Stimulated activated CD4-positive, alpha-beta T cell treated with anti-CD3 and anti-CD28 coated beads, Interleukin-1b, Interleukin-23, amount 100 ng/mL, for 24 hours (primary cell): ENCODE measurements around the gene FZD2.
"Not testable (repeated sequence)": the region's sequence is repeated elsewhere in the genome, so short reads cannot be mapped to it uniquely, and the experiment has no call there.

ENCODE experiments used
- DNase-seq, 4 experiments: peaks; one replicate each; pipeline ENCODE4 v3.0.0-alpha.2; 2020; ENCODE audit warnings: low read depth in 4 of 4, low spot score in 1 of 4

Gene FZD2

DNA sequence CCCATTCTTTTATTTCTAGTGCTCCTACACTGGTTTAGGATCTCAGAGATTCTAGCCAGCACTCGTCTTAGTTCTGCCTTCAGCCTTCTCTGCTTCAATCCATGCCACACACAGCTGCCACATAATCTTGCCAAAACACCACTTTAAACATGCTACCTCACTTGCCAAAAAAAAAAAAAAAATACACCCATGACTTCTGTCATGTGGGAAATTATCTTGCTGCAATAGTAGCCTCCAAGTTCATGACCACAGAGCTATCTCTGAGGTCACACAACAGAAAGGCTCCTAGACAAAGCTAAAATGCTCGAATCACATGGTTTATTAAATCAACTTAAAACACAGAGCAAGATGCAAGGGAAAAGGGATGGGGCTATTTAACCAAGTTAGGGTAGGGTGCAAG, 18.1 kb downstream of the FZD2 start:
- no peak for DNase-seq

DNA sequence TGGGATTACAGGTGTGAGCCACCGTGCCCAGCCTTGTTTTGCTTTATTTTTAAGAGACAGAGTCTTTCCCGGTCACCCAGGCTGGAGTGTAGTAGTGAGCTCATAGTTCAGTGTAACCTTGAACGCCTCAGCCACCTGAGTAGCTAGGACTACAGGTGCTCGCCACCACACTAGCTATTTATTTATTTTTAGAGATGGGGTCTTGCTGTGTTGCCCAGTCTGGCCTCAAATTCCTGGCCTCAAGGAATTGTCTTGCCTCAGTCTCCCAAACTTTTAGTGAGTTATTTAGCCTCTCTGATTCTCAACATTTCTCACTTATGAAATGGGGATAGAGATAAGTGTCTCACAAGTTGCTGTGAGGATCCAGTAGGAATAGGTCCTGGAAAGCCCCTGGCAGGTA, 21.7 kb downstream of the FZD2 start:
- no peak for DNase-seq

DNA sequence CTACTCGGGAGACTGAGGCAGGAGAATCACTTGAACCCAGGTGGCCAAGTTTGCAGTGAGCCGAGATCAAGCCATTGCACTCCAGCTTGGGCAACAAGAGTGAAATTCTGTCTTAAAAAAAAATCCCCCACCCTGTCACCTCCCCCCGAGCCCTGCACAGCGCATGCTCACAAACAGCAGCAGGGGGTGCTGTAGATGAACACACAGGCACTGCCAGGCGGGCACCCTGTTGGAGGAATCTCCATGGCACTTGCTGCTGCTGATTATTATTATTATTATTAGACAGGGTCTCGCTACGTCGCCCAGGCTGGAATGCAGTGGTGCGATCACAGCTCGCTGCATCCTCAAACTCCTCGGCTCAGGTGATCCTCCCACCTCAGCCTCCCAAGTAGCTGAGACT, 24.6 kb downstream of the FZD2 start:
- DNase-seq = no peak

DNA sequence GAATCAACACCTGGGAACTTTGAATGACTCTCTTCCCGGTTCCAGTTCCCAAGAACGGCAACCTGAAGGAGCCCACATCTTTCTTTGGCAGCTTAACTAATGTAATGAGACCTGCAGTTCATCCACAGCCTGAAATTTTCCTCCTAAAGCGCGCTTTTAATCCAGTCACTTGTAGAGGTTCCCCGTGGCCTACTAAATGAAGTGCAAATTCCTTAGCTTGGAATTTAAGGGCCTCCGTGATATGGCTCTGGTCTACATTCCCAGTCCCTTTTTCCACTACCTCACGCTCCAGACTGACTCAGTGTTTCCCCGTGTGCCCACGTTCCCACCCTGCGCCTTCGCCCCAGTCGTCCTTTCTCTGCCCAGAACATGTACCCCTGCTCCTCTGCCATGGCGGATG, 27.2 kb downstream of the FZD2 start:
- DNase-seq = no peak

DNA sequence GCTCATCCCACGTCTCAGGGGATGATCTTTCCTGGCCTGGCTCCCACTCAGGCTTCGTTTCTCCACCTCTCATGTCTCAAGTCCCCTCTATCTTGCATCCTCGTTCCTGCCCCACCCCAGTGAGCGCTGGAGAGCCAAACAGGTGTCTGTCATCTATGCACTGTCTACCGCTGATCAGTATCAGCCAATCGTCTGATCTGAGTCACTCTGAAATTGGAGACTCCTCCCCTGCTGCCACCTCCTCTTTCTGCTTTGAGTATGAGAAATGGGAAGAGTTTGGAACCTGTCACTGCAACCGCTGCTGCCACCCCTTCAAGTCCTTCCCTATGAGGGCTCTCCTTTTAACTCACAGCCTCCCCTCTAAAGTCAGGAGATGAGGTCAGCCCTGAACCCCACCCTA, 28.0 kb downstream of the FZD2 start:
- no peak for DNase-seq

DNA sequence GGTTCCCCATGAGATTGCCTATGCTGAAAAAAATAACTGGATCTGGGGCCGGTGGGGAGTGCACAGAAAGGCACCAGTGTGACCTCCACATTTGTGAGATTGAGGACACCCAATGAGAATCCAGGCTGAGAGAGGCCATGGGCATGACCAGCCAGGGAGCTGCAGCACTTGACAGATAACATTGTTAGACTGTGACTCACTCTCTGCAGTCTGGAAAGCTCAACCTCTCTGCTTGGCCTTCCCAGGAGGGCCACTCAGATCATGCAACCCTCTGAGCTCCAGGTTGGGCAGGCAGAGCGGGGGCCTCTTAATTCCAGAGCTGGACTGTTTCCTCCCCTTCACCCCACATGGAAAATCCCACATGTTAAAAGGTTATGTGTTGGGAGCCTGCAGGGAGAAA, 30.1 kb downstream of the FZD2 start:
- DNase-seq = no peak

DNA sequence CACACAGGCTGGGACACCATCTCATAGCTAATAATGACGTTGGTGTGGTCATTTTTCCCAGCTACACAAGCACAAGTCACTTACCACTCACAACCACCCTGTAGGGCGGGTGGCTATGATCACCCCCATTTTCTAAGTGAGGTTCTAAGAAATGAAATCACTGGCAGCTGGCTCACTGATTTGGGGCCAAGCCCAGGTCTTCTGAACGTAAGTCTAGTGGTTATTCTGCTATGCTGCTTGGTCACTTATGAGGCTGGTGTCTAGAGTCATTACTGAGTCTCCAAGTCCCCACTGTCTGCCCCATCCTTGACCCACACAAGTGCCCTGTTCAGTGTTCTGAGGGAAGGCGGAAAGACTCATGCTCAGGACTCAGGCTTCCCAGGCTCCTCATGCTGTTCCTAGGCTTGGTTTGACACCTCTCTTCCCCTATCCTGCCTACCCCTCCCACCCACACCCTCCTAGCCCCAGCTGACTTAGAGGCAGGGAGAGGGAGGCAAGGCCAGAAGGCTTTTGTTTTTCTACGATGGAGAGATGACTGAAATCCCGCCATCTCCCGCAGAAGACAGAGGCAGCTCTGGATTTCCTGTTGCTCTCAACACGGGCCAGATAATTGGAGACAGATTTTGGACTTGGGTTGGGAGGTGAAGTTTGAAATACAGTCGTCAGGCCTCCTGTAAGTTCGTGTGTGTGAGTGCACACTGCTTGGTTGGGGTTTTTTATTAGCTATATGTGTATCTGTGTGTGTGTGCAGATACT, 32.2 kb downstream of the FZD2 start:
- DNase-seq = no peak

DNA sequence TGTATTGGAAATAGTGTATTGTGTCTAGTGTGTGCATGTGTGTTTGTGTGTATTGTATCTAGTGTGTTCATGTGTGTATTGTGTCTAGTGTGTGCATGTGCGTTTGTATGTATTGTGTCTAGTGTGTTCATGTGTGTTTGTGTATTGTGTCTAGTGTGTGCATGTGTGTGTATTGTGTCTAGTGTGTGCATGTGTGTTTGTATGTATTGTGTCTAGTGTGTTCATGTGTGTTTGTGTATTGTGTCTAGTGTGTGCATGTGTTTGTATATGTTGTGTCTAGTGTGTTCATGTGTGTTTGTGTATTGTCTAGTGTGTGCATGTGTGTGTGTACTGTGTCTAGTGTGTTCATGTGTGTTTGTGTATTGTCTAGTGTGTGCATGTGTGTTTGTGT, 32.8 kb downstream of the FZD2 start:
- not testable (repeated sequence) for DNase-seq

DNA sequence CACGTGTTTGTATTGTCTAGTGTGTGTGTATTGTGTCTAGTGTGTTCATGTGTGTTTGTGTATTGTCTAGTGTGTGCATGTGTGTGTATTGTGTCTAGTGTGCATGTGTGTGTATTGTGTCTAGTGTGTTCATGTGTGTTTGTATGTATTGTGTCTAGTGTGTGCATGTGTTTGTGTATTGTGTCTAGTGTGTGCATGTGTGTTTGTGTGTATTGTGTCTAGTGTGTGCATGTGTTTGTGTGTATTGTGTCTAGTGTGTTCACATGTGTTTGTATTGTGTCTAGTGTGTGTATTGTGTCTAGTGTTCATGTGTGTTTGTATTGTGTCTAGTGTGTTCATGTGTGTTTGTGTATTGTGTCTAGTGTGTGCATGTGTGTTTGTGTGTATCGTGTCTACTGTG, 33.5 kb downstream of the FZD2 start:
- not testable (repeated sequence) for DNase-seq

DNA sequence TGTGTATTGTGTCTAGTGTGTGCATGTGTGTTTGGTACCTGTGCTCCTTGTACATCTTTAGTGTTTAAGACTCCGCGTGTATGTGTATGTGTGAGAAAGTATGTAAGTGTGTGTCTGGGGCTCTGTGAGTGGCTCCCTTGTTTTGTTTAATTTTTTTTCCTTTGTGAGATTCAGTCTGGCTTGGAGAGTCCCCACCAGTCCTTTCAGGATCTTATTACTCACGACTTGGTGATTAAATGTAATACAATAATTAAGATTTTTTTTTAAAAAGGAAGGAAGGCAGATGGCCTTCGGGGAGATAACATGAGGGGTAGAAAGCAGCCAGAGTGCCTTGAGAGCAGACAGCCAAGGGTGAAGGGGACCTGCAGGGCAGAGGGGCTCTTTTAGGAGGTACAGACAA, 33.9 kb downstream of the FZD2 start:
- no peak for DNase-seq

DNA sequence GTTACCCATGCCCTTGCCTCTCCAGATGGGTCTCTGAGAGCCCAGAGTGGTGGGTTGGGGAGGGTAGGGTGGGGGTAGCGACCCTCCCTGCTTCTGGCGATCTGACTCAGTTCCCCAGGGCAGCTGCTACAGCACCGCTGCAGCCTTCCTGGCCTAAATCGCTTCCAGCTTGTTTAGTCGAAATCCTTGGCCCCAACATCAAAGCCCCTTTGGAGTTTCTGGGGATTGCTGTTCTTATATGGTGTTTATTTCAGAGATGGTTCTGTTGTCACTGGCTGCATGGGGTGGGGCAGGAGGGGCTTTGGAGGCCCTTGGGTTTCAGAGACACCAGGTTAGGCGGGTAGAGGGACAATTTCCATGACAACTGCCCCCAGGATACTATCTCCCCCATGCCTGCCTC, 35.9 kb downstream of the FZD2 start:
- DNase-seq = no peak

DNA sequence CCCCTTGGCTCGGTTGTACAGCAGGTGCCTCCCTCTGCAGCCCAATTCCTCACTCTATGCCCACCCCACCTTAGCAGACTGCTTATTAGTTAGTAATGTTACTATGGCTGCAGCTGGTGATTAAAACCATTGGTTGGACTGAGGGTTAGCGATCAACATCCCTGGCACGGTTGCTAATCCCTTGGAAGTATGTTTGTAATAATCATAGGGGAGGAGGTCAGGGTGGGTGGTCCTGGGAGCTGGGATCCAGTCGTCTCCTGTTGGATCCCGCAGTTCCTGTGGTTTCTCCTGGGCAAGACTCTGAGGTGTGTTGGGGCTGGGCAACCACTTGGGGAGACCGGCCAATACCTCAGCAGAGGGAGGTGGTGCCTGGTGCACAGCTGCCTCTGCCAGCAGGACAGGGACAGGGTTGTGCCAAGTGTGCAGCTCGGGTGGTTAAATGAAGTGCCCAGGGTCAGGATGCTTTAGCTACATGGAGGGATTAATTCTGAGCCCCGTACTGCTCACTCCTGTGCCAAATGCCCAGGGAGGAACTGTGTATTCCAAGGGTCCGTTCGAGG, 38.0 kb downstream of the FZD2 start:
- no peak for DNase-seq

DNA sequence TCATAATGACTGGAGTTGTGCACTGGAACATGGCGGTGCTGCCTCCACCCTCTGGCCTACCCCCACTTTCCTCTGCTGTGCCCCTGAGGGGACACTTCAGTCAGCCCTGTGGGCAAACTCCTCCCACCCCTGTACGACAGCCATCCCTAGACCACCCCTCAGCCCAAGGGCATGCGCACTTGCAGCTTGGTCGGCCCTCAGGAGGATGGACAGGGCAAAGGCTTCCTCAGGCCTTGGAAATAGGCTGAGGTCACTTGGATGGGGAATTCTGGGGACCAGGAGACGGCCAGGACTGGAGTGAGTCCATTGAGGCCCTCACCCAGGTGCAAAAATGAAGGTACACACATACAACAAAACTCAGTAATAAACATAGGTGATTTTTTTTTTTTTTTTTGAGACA, 41.0 kb downstream of the FZD2 start:
- DNase-seq = no peak

DNA sequence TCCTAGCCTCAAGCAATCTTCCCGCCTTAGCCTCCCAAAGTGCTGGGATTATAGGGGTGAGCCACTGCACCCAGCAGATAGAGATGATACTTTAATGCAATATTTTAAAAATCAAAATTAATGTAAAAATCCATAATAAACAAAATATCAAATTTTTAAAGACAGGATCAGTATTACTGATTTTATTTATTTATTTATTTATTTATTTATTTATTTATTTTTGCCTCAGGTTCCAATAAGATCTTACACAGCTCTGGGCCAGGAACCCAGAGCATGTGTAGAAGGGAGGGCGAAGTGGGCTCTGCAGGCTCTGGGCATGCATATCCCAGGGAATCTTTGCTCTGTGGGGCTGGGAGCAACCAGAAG, 41.6 kb downstream of the FZD2 start:
- DNase-seq = no peak

DNA sequence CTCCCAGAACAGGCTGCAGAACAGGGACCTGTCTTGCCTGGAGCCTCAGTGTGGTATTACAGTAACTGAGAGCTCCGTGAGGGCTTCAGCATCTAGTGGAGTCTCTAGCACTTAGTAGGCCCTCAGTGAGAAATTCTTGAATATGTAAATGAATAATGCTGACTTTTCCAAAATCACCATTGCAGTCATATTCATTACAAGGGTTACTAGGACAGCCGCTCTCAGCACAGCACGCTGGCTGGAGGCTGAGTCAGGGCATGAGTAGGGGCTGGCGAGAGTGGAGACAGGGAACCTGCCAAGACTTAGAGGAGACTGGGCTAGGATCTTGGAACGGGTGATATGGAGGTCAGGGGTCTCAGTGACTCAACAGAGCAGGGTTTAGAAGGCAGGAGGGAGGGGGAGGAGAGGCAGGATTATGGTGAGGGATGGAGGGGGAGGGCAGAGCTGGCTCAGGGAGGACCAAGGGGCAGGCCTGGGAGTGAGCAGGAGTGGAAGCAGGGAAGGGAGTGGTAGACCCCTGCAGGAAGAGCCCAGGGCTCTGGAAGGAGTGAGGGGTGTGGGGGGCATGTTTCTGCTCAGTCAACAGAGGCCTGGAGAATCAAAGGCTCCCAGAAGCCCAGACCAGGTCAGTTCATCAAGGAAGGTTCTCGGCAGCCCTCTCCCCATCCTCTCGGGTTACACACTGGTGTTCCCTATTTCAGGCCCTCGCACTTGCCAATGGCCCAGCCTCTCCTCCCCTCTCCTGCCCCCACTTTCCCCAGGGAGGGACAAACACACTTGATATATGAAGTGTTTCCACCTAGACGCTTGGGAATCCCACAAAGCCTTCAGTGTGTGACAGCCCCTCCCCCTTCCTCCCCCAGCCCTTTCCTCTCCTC, 42.3 kb downstream of the FZD2 start:
- no peak for DNase-seq

DNA sequence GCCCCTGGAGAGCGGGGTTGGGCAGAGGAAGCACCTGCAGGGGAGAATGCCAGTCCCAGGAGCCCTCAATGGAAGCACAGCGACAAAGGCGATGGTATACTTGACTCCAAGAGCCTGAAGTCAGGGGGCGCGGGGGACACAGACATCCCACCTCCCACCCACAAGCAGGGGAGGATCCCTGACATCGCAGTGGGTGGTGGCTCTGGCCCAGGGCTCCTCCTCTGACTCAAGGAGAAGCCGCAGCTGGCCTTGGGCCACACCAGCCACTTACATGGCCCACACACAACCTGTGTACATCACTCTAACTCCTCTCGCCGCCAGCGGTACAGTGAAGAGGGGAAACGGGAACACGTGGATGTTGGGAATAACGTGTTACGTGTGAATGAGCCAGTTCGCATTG, 44.3 kb downstream of the FZD2 start:
- no peak for DNase-seq

DNA sequence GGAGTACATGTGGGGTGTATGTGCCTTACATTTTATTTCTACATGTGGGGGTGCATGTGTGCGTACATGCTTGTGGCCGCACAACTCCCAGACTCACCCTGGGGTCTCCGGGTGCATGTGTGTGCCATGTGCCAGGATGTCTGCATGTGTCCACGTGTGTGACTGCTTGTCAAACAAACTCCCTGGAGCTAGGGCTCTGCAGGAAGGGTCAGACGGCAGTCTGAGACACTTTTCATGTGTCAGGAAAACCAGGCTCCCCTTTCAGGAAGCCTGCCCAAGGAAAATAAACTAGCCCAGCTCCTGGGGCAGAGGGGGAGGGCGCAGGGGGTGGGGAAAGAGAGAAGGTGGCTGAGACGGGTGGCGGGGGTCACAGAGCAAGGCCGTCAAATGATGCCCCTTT, 44.7 kb downstream of the FZD2 start:
- no peak for DNase-seq

DNA sequence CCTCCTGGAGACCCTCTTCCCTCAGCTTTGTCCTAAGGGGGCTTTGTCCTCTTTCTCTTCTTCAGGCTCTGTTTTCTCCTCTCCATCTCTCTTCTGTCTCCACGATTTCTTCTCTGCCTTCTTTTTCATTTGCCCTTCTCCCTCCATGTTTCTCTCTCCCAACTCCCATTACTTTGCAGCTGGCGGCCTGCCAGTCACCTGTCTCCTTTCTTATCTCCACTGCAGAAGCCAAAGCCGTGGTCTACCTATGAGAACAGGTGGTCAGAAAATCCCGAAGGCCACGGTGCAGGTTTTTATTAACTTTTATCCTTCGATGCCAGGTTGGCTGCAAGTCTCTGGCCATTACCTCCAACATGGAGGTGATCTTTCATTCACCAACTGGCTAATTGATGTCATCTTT, 45.1 kb downstream of the FZD2 start:
- no peak for DNase-seq

DNA sequence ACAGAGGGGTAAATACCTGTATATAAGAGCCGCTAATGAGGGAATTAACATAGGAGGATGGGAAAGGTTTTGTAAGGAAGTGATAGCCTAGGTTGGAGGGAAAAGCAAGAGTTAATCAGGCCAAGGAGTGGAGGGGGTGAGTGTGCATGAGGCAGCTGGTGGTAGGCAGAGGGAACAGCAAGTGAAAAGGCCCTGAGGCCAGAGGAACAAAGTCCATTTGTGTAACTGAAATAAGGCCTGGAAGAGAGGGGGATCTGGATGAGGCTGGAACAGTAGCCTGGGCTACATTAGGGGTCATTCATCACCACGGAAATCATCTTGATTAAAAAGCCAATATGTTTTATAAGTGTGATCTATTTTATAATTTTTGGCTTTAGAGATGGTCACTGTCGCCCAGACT, 45.7 kb downstream of the FZD2 start:
- no peak for DNase-seq

DNA sequence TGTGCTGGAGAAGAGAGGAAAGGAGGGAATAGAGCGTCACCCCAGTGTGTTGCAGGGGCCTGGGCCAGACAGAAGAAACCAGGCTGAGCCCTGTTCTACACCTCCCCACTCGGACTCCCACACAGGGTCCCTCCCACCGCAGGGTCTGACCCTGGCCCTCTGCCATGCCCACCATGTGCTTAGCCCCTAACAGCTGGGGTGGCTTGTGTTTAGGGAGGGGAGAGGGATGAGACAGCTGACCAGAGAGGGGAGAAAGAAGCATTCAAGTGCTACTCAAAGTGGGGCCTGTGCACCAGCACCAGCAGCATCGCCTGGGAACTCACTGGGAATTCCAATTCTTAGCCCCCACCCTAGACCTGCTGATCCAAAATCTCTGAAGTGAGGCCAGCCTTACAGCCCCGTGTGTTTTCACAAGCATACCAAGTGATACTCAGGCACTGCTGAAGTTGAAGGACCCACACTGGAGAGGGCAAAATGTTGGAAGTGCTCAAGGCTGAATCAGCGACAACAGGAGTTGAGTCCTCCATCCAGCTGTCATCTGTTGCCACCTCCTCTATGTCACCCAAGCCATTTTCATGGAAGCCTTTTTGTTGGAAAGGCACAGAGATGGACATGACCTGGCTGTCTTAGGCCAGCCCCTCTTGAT, 47.0 kb downstream of the FZD2 start:
- no peak for DNase-seq

DNA sequence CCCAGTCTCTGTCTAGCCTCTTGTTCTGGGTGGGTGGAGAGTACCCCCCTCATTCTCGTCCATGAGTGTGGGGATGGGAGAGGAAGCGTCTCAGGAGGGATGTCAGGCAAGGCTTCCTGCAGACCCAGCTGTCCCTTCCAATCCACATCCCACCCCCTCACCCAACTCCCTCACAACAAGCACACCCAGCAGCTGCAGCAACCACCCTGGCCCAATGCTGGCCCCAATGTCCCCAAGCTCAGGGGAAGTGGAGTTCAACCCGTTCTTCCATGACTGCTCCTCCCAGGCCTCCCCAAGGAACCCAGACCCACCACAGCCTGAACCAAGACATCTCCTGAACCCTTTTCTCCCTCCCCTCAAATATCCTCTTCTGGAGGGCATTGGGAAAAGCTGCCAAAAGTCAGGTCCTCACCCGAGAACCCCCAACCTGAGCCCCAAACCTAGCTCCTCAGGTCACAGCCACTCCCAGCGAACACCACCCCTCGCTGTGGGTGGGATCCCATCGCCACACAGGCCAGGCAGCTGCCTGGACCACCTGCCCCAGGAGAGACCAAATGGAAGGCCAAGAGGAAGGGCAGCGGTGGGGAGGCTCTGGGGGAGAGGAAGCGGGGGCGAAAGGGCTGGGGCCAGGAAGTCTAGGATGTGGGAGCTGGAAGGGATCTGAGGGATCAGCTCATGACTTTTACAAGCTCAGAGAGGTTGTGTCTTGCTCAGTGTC, 47.6 kb downstream of the FZD2 start:
- no peak for DNase-seq
